ENCODE data around the gene NEFH. TPM values are rescaled to one million over a fixed set of nuclear protein-coding genes. Genes with fewer than 3 reads are reported as not detected.

NEFH gene
- polyA plus RNA-seq, 2 of the 4 experiments (the other 2 are of a cell fraction): 0.06 to 0.23 TPM

- ChIA-PET CTCF (interaction anchor here (1.0 to 1.9 kb wide), 2 partner anchors 15 to 23 kb away, joined by 4 to 7 read pairs; no protein-coding TSS in a partner anchor), POLR2A (interaction anchor here (0.6 kb wide), 1 partner anchor 12 kb away, joined by 3 read pairs; no protein-coding TSS in a partner anchor)
- H3K4me3 ChIP-seq: no peak overlapping the region
- WGBS (ENCODE audit: missing lambda C conversion rate): 63% methylated on average over 5 of the region's 5 CpGs
- H3K4me2 ChIP-seq: no peak overlapping the region
- TF ChIP-seq HOXB5 (CRISPR knock-in tag; IDR thresholded peaks at IDR 0.05): no peak
- no peak for TF ChIP-seq USF2 (IDR thresholded peaks at IDR 0.05)
- TF ChIP-seq RAD21 (conservative IDR thresholded peaks at IDR 0.05 in 1 of 2, IDR thresholded peaks at IDR 0.05 in 1 of 2): no peak
- TF ChIP-seq RNF2 (IDR thresholded peaks at IDR 0.05; ENCODE audit: borderline replicate concordance, low read depth): no peak
- H3K9me3 ChIP-seq: no peaks in the 10 kb centered on the region
- FAIRE-seq (no peak), ATAC-seq (no peak), DNase-seq (ENCODE audit: low read depth in 1 of 2, low spot score in 1 of 2) (no peak)
- no peak overlapping the region for H3K27ac ChIP-seq
- no peaks in the 10 kb centered on the region for H3K4me1 ChIP-seq
These were observed 32.1 kb upstream of the NEFH start for GRCh38 chr22:29447906-29448305.

- 65% methylated on average over 8 of the region's 11 CpGs for WGBS (ENCODE audit: missing lambda C conversion rate)
- ChIA-PET POLR2A (no interaction called here), CTCF (interaction anchor here (1.9 kb wide), 1 partner anchor 13 kb away, joined by 7 read pairs; no protein-coding TSS in a partner anchor)
- Histone ChIP-seq H3K4me1 (no peaks in the 10 kb centered on the region), H3K9me3 (no peaks in the 10 kb centered on the region), H3K27ac (no peak overlapping the region), H3K4me3 (no peak overlapping the region), H3K4me2 (no peak overlapping the region)
- ATAC-seq (no peak), DNase-seq (ENCODE audit: low read depth in 1 of 2, low spot score in 1 of 2) (no peak), FAIRE-seq (no peak)
- TF ChIP-seq ATOH8 (CRISPR knock-in tag; IDR thresholded peaks at IDR 0.05; ENCODE audit: low read depth): no peak
- no peak for TF ChIP-seq CHD2 (IDR thresholded peaks at IDR 0.05; ENCODE audit: low read length, partially characterized antibody)
- no peak for TF ChIP-seq SMC3 (IDR thresholded peaks at IDR 0.05)
- no peak for TF ChIP-seq PBX3 (IDR thresholded peaks at IDR 0.05)
- TF ChIP-seq HDAC2 (IDR thresholded peaks at IDR 0.05): no peak
- TF ChIP-seq FOSL2 (IDR thresholded peaks at IDR 0.05): no peak
- no peak for TF ChIP-seq FOSL2 (CRISPR knock-in tag; IDR thresholded peaks at IDR 0.05)
- TF ChIP-seq RAD21 (conservative IDR thresholded peaks at IDR 0.05 in 1 of 2, IDR thresholded peaks at IDR 0.05 in 1 of 2): no peak
- no peak for TF ChIP-seq CEBPB (IDR thresholded peaks at IDR 0.05)
- TF ChIP-seq TP53 (CRISPR knock-in tag; IDR thresholded peaks at IDR 0.05): no peak
- no peak for TF ChIP-seq JUNB (IDR thresholded peaks at IDR 0.05)
- TF ChIP-seq EP300 (IDR thresholded peaks at IDR 0.05): no peak
- TF ChIP-seq POLR2A (IDR thresholded peaks at IDR 0.05; ENCODE audit: low read length): no peak
- TF ChIP-seq NPAS2 (CRISPR knock-in tag; IDR thresholded peaks at IDR 0.05; ENCODE audit: borderline replicate concordance): no peak
- no peak for TF ChIP-seq RARB (CRISPR knock-in tag; IDR thresholded peaks at IDR 0.05)
These were observed 30.6 kb upstream of the NEFH start for GRCh38 chr22:29449296-29449875.

GRCh38 chr22:29450222-29450621, 29.8 kb upstream of the NEFH start:
- WGBS (ENCODE audit: missing lambda C conversion rate): 68% methylated on average over 8 of the region's 8 CpGs
- no peak overlapping the region for H3K27ac ChIP-seq
- TF ChIP-seq EHF (CRISPR knock-in tag; IDR thresholded peaks at IDR 0.05): no peak
- TF ChIP-seq EP300 (IDR thresholded peaks at IDR 0.05): no peak
- no peak for TF ChIP-seq GATA3 (IDR thresholded peaks at IDR 0.05; ENCODE audit: borderline replicate concordance)
- TF ChIP-seq CBX8 (IDR thresholded peaks at IDR 0.05): no peak
- TF ChIP-seq RAD21 (conservative IDR thresholded peaks at IDR 0.05 in 1 of 2, IDR thresholded peaks at IDR 0.05 in 1 of 2): no peak
- no peak for TF ChIP-seq BHLHE40 (IDR thresholded peaks at IDR 0.05; ENCODE audit: low read depth, low read length)
- TF ChIP-seq CHD2 (IDR thresholded peaks at IDR 0.05; ENCODE audit: low read length, partially characterized antibody): no peak
- no peak for TF ChIP-seq ZFP36 (IDR thresholded peaks at IDR 0.05; ENCODE audit: borderline replicate concordance, partially characterized antibody)
- TF ChIP-seq HOXB5 (CRISPR knock-in tag; IDR thresholded peaks at IDR 0.05): no peak
- TF ChIP-seq JUN (IDR thresholded peaks at IDR 0.05): no peak
- no peak for TF ChIP-seq HES2 (IDR thresholded peaks at IDR 0.05)
- no peak for TF ChIP-seq HDAC2 (IDR thresholded peaks at IDR 0.05)
- TF ChIP-seq FOXS1 (CRISPR knock-in tag; IDR thresholded peaks at IDR 0.05): no peak
- TF ChIP-seq RCOR1 (IDR thresholded peaks at IDR 0.05; ENCODE audit: low read depth, low read length): no peak
- no peak for TF ChIP-seq POLR2AphosphoS2 (conservative IDR thresholded peaks at IDR 0.05; ENCODE audit: low read length)
- no peak for TF ChIP-seq NFE2L2 (conservative IDR thresholded peaks at IDR 0.05; ENCODE audit: low read length)
- POLR2A ChIA-PET: no interaction called here
- no peaks in the 10 kb centered on the region for H3K4me1 ChIP-seq
- ATAC-seq: no peak
- DNase-seq (ENCODE audit: low read depth in 1 of 2, low spot score in 1 of 2): no peak
- H3K4me3 ChIP-seq: no peak overlapping the region
- no peak for FAIRE-seq
- CTCF ChIA-PET: no interaction called here
- H3K4me2 ChIP-seq: no peak overlapping the region
- no peaks in the 10 kb centered on the region for H3K9me3 ChIP-seq

Measured in A549 (cell line).